HG02981 (cell line): ENCODE results near the gene PTPN2.
"Not testable (repeated sequence)": the region's sequence is repeated elsewhere in the genome, so short reads cannot be mapped to it uniquely, and the experiment has no call there.

Experiments
- ATAC-seq: cut with Tn5 transposase; IDR thresholded peaks from one replicate; pipeline ENCODE4 v1.9.1; 2021; ENCODE audit warnings: mild to moderate bottlenecking, moderate library complexity; ENCODE audit not compliant: unreplicated experiment

The PTPN2 gene

GRCh38 chr18:12776821-12777471, 107.1 kb downstream of the PTPN2 start:
- no peak for ATAC-seq

GRCh38 chr18:12776415-12776814, 107.6 kb downstream of the PTPN2 start:
- ATAC-seq = not testable (repeated sequence)

- no peak for ATAC-seq
Observed at GRCh38 chr18:12774982-12775381, 109.1 kb downstream of the PTPN2 start.

GRCh38 chr18:12773369-12773768, 110.7 kb downstream of the PTPN2 start:
- ATAC-seq = no peak

DNA sequence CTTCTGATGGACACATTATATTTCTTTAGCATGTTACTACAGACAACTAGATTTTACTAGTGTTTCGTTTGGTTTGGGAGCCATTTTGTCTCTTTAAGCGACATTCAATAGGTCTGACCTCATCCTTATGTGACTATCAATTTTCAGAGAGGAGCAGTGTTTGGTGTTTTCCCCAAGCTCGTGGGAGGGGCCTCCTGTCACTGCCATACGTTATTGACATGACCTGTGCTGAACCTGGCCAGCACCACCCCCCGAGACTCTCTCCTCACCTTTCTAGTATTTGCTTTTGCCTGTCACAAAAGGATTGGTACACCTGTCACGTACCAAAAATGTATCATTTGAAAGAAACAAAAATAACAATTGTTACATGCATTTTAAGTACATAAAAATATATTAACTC, 111.9 kb downstream of the PTPN2 start:
- no peak for ATAC-seq

- ATAC-seq = no peak
Observed at GRCh38 chr18:12770469-12771219, 113.4 kb downstream of the PTPN2 start.

DNA sequence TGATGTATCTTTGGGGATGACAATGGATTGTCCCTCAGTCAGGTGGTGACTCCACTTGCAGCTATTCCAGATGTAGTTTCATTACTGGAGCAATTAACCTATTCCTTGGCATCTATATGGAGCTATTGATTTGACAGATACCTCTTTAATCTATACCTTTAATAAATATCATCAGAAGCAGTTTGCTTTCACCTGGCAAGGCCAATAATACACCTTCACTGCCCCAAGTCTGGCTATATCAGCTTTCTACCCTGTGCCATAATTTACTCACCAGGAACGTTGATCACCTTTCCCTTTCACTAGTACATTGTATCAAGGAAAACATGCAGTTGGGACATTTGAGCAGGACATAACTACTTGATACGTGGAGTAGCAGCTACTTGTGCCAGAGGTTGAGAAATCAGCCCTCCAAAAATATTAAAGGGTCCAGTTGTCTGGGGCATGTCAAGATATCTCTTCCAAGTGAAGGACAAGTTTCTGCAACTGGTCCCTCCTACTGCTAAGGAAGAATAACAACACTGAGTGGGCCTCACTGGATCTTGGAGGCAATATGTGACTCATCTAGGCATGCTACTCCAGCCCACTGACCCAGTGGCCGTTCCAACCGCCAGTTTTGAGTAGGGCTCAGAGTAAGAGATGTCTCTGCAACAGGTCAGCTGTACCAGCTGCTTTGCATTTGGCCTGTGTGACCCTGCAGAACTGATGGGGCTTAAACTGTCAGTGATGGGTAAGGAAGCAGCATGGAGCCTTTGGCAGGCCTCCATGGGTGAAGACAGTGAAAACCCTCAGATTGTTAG, 114.2 kb downstream of the PTPN2 start:
- ATAC-seq = no peak

GRCh38 chr18:12769136-12769535, 114.9 kb downstream of the PTPN2 start:
- ATAC-seq = no peak

GRCh38 chr18:12768625-12769024, 115.4 kb downstream of the PTPN2 start:
- no peak for ATAC-seq

- ATAC-seq = no peak
Observed at GRCh38 chr18:12767580-12768155, 116.4 kb downstream of the PTPN2 start.

DNA sequence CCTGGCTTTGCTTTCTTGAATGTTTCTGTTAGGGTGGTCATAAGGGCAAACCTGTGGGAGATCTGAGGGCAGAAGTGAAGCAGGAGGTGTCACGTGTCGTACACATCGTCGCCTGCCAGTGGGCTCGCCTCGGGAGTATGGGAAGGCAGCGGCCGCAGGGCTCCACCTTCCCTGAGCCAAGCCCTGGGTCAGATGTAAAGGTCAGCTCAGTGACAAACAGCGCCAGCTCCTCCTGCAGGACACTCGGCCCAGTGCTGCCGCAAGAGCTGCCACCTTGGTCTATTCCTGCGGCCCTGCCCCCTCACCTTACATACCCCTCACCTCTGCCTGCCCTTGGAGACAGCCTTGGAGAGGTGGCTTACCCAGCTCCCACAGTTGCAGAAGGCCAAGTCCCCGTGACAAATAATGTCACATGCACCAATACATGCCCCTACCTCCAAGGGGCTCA, 117.0 kb downstream of the PTPN2 start:
- ATAC-seq = no peak

- ATAC-seq = no peak
Observed at GRCh38 chr18:12765586-12765985, 118.5 kb downstream of the PTPN2 start.

- no peak for ATAC-seq
Observed at GRCh38 chr18:12765126-12765525, 118.9 kb downstream of the PTPN2 start.

GRCh38 chr18:12758566-12758965, 125.5 kb downstream of the PTPN2 start:
- ATAC-seq = not testable (repeated sequence)

DNA sequence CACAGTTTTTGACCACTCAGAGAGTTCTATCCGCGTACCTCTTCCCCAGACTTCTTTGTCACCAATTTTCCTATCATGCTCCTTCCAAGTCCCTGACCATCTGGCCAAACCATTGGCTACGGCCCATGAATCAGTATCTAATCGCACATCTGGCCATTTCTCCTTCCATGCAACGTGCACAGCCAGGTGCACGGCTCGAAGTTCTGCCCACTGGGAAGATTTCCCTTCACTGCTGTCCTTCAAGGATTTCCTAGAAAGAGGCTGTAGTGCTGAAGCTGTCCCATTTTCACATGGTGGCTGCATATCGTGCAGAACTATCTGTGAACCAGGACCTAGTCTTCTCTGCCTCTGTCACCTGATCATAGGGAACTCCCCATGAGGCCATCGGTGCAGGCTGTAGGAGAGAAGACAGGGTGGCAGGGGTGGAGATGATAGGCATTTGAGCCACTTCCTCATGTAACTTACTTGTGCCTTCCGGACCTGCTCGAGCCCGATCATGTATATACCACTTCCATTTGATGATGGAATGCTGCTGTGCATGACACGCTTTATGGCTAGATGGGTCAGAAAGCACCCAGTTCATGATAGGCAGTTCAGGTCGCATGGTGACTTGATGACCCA, 127.3 kb downstream of the PTPN2 start:
- ATAC-seq = not testable (repeated sequence)

GRCh38 chr18:12755606-12756005, 128.4 kb downstream of the PTPN2 start:
- ATAC-seq = not testable (repeated sequence)

GRCh38 chr18:12754511-12754910, 129.5 kb downstream of the PTPN2 start:
- no peak for ATAC-seq

GRCh38 chr18:12751891-12752290, 132.1 kb downstream of the PTPN2 start:
- ATAC-seq = no peak

DNA sequence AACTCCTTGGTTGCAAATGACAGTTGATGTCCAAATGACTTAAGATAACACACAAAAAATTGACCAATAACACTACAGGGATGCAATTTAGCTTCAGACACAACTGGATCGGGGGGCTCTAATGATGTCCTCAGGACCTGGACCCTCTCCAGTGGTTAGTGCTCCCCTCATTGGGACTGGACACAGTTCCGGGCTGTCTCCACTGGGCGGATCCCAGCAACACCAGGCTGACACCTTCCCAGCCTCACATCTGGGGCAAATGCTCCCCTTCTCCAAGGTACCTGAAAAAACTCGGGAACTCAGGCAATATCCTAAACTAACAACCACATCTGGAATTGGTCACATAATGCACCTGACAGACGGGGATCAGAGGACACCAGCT, 132.5 kb downstream of the PTPN2 start:
- no peak for ATAC-seq

DNA sequence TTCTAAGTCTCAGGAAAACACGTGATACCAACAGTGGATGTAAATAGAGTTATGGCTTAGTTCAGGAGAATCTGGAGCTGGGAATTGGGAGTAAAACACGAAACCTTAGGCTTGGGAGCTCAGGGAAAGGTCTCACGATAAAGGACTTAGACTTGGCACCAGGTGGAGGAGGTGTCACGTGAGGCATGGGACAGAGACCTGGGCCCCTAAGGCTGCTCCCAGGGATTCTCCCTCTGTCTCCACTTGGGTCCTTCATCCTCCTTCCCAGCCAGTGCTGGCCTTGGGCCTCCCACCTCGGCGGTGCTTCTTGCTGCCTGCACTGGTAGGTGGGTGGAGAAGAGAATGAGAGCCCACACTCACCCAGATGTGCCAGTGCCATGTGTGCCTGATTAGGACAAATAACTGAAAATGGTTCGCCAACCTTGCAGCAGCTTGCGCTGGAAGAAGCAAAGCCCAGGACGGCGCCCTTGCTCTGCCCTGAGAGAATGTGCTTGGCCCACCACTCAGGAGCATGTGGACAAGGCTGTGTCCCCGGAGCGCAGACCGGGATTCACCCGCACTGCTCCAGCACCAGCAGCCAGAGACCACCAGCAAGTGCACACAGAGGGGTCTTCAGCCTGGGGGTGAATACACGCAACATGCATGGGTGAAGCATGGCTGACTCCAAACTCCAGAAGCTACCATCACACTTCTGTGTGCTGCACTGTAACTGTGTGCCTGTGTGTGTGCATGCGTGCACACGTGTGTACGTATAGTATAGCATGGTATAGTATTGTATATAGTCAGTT, 133.1 kb downstream of the PTPN2 start:
- ATAC-seq = no peak
